Astrocyte (in vitro differentiated cells and primary cell): ENCODE results near the gene FUT8.

Experiments used
- CTCF ChIP-seq: IDR thresholded peaks from 2 replicates; pipeline ENCODE4 v1.5.1; 2011; ENCODE audit warnings: low read depth, mild to moderate bottlenecking, inconsistent platforms, low read length, moderate library complexity; ENCODE audit not compliant: insufficient read depth
- EZH2 ChIP-seq: IDR thresholded peaks from 2 replicates; pipeline ENCODE4 v1.6.1; 2012; ENCODE audit warnings: mild to moderate bottlenecking, low read length, inconsistent platforms; ENCODE audit not compliant: insufficient read depth

- no peak for TF ChIP-seq CTCF
- no peak for TF ChIP-seq EZH2
Observed at GRCh38 chr14:65373016-65373670, 39.4 kb upstream of the FUT8 start.
